ENCODE results near the gene NRIP1.

Gene NRIP1, protein sequence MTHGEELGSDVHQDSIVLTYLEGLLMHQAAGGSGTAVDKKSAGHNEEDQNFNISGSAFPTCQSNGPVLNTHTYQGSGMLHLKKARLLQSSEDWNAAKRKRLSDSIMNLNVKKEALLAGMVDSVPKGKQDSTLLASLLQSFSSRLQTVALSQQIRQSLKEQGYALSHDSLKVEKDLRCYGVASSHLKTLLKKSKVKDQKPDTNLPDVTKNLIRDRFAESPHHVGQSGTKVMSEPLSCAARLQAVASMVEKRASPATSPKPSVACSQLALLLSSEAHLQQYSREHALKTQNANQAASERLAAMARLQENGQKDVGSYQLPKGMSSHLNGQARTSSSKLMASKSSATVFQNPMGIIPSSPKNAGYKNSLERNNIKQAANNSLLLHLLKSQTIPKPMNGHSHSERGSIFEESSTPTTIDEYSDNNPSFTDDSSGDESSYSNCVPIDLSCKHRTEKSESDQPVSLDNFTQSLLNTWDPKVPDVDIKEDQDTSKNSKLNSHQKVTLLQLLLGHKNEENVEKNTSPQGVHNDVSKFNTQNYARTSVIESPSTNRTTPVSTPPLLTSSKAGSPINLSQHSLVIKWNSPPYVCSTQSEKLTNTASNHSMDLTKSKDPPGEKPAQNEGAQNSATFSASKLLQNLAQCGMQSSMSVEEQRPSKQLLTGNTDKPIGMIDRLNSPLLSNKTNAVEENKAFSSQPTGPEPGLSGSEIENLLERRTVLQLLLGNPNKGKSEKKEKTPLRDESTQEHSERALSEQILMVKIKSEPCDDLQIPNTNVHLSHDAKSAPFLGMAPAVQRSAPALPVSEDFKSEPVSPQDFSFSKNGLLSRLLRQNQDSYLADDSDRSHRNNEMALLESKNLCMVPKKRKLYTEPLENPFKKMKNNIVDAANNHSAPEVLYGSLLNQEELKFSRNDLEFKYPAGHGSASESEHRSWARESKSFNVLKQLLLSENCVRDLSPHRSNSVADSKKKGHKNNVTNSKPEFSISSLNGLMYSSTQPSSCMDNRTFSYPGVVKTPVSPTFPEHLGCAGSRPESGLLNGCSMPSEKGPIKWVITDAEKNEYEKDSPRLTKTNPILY (N-terminal part only)

GRCh38 chr21:15064576-15065391 lies at the start of gene NRIP1:
Gene NRIP1 (minus strand): TSS chr21:15065000. CDS start chr21:14968192, 96,808 bp downstream.
- no peak within 1 kb of the TSS for H3K27ac ChIP-seq (ENCODE audit: low read length)
- no peaks in the 10 kb centered on the region; the same call in 1 of the 2 replicates for H3K27me3 ChIP-seq (ENCODE audit: control insufficient read depth, insufficient read depth, low read length)
- no peaks in the 10 kb centered on the region for H3K9me3 ChIP-seq (ENCODE audit: control insufficient read depth, insufficient read depth, low read length)
- no CpG with 5 or more reads among the region's 116 CpGs for WGBS (ENCODE audit: insufficient coverage, insufficient read length)
- no peaks in the 10 kb centered on the region; the same call in 1 of the 2 replicates for H3K4me1 ChIP-seq (ENCODE audit: control insufficient read depth, insufficient read depth, low read length)
- H3K36me3 ChIP-seq (ENCODE audit: control insufficient read depth, insufficient read depth, low read length): no peaks in the 10 kb centered on the region
- no peak for DNase-seq (ENCODE audit: low read depth, low spot score)
- peak within 1 kb of the TSS; percentile 63 for H3K4me3 ChIP-seq (ENCODE audit: low read length)

DNA sequence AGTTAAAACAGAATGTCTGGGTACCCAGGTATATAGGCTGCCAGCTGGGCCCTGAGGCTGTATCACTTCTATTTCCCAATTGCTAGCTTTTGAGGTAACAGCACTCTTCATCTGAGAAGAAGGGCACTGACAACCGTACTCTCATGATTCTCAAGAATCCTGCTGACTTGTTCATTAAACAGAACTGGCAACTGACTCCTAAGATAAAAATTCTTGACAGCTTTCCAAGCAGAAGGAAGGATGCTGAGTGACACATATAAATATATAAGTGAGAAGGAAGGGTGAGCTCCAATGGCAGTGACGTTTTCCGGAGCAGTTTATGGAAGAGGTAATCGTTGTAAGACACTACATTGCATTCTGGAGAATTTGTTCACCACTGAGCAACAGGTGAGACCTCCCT lies 48.1 kb upstream of the NRIP1 start:
- Histone ChIP-seq H3K4me3 (ENCODE audit: low read length) (no peak overlapping the region), H3K4me1 (ENCODE audit: control insufficient read depth, insufficient read depth, low read length) (no peaks in the 10 kb centered on the region), H3K27ac (ENCODE audit: low read length) (no peak overlapping the region), H3K27me3 (ENCODE audit: control insufficient read depth, insufficient read depth, low read length) (no peaks in the 10 kb centered on the region), H3K36me3 (ENCODE audit: control insufficient read depth, insufficient read depth, low read length) (no peaks in the 10 kb centered on the region), H3K9me3 (ENCODE audit: control insufficient read depth, insufficient read depth, low read length) (no peaks in the 10 kb centered on the region)
- no CpG with 5 or more reads among the region's 4 CpGs for WGBS (ENCODE audit: insufficient coverage, insufficient read length)
- DNase-seq (ENCODE audit: low read depth, low spot score): no peak

DNA sequence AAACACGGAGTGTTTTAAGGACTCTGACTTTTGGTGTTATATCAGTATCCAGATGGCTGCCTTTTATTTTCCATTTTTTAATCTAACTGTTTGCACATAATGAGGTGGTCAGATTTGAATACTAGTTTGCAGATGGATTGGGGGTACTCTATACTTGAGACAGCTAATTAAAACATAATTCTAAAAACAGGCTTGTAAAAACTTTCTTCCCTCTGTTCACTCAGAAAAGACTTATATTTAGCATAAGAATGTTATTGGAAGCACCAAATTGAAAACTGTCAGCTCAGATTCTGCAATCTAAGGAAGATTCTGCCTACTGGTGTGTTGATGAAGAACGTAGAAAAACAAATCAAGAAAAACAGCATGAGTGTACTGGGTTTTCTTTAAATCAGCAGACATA lies 44.0 kb upstream of the NRIP1 start:
- H3K27ac ChIP-seq (ENCODE audit: low read length): no peak overlapping the region
- H3K4me3 ChIP-seq (ENCODE audit: low read length): no peak overlapping the region
- no peaks in the 10 kb centered on the region for H3K4me1 ChIP-seq (ENCODE audit: control insufficient read depth, insufficient read depth, low read length)
- no peaks in the 10 kb centered on the region for H3K27me3 ChIP-seq (ENCODE audit: control insufficient read depth, insufficient read depth, low read length)
- DNase-seq (ENCODE audit: low read depth, low spot score): no peak
- no peaks in the 10 kb centered on the region for H3K36me3 ChIP-seq (ENCODE audit: control insufficient read depth, insufficient read depth, low read length)
- H3K9me3 ChIP-seq (ENCODE audit: control insufficient read depth, insufficient read depth, low read length): no peaks in the 10 kb centered on the region
- WGBS (ENCODE audit: insufficient coverage, insufficient read length): no CpG with 5 or more reads among the region's 2 CpGs

DNA sequence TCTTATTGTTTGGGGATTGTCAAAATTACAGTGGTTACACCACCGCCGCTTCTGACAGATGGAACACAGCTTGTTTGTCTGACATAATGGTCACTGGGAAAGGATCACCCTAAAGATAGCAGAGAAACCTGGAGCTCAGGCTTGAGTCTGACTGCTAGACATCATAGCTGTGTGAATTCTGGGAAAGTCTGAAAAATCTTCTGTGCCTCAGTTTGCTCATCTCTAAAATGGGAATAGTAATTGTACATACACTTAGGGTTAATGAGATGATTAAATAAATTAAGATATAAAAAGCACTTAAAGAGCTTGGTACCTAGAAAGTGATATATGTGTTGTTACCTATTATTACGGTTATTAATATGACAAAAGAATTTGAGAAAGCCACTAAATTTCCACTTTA lies 39.7 kb upstream of the NRIP1 start:
- Histone ChIP-seq H3K4me1 (ENCODE audit: control insufficient read depth, insufficient read depth, low read length) (no peaks in the 10 kb centered on the region), H3K27me3 (ENCODE audit: control insufficient read depth, insufficient read depth, low read length) (no peaks in the 10 kb centered on the region), H3K9me3 (ENCODE audit: control insufficient read depth, insufficient read depth, low read length) (no peaks in the 10 kb centered on the region), H3K4me3 (ENCODE audit: low read length) (no peak overlapping the region), H3K27ac (ENCODE audit: low read length) (no peak overlapping the region), H3K36me3 (ENCODE audit: control insufficient read depth, insufficient read depth, low read length) (no peaks in the 10 kb centered on the region)
- WGBS (ENCODE audit: insufficient coverage, insufficient read length): no CpG with 5 or more reads among the region's 3 CpGs
- DNase-seq (ENCODE audit: low read depth, low spot score): no peak

DNA sequence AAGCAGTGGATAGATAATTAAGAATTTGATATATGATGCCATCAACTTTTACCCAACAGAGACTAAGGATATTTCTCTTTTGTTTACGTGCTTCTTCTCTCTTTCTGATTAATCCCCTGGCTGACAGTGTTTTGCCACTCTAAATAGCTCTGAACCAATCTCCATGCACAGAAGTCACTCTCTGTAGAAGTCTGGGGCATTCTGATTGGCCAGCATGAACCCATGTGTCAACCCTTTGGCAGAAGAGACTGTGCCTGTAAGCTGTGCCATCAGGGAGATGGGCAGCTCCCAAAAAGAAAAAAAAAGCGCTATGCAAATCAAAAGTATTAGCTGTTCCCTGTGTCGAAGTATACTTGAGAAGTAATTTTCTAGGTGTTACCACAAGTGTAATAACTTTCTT lies 34.1 kb upstream of the NRIP1 start:
- no peaks in the 10 kb centered on the region for H3K4me1 ChIP-seq (ENCODE audit: control insufficient read depth, insufficient read depth, low read length)
- no peaks in the 10 kb centered on the region for H3K9me3 ChIP-seq (ENCODE audit: control insufficient read depth, insufficient read depth, low read length)
- H3K4me3 ChIP-seq (ENCODE audit: low read length): no peak overlapping the region
- no CpG with 5 or more reads among the region's 3 CpGs for WGBS (ENCODE audit: insufficient coverage, insufficient read length)
- H3K36me3 ChIP-seq (ENCODE audit: control insufficient read depth, insufficient read depth, low read length): no peaks in the 10 kb centered on the region
- no peak overlapping the region for H3K27ac ChIP-seq (ENCODE audit: low read length)
- no peaks in the 10 kb centered on the region for H3K27me3 ChIP-seq (ENCODE audit: control insufficient read depth, insufficient read depth, low read length)
- DNase-seq (ENCODE audit: low read depth, low spot score): no peak

DNA sequence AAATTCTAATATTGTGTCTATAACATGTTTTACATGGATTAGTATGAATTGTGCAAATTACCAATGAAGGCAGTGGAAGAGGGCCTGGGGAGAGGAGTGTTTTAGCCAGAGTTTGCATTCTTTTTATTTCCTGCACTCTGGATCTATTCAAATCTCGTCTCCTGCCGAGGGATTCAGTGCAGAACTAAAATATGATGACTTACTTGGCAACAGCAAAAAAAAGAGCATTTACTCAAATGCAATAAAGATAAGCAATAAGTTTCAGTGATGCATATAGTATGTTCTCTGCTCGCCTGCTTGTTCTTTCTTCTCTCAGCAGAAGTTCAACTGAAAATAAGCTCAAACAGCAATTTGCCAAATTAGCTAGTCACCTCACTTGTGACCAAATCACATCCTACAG lies 33.4 kb upstream of the NRIP1 start:
- WGBS (ENCODE audit: insufficient coverage, insufficient read length): no CpG with 5 or more reads among the region's 3 CpGs
- no peaks in the 10 kb centered on the region for H3K9me3 ChIP-seq (ENCODE audit: control insufficient read depth, insufficient read depth, low read length)
- no peak for DNase-seq (ENCODE audit: low read depth, low spot score)

DNA sequence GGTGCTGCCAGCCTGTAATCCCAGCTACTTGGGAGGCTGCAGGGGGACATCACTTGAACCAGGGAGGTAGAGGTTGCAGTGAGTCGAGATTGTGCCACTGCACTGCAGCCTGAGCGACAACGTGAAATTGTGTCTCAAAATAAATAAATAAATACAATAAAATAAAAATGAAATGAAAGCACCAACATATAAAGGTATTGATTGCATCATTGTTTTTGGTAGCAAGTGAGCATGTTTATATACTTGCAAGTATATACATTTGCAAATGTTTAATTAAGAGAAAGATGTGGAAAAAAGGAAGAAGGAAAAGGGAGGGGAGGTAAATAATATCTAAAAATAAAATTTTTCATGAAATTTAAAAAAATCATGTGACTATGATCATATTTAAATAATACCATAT lies 32.8 kb upstream of the NRIP1 start:
- no peaks in the 10 kb centered on the region for H3K4me1 ChIP-seq (ENCODE audit: control insufficient read depth, insufficient read depth, low read length)
- no peak overlapping the region for H3K4me3 ChIP-seq (ENCODE audit: low read length)
- H3K36me3 ChIP-seq (ENCODE audit: control insufficient read depth, insufficient read depth, low read length): no peaks in the 10 kb centered on the region
- no peak overlapping the region for H3K27ac ChIP-seq (ENCODE audit: low read length)
- no peaks in the 10 kb centered on the region for H3K9me3 ChIP-seq (ENCODE audit: control insufficient read depth, insufficient read depth, low read length)
- DNase-seq (ENCODE audit: low read depth, low spot score): no peak
- H3K27me3 ChIP-seq (ENCODE audit: control insufficient read depth, insufficient read depth, low read length): no peaks in the 10 kb centered on the region
- no CpG with 5 or more reads among the region's 3 CpGs for WGBS (ENCODE audit: insufficient coverage, insufficient read length)

More for the DNA sequence above, 33.4 kb upstream of the NRIP1 start:
- no peak overlapping the region for H3K27ac ChIP-seq (ENCODE audit: low read length)
- no peaks in the 10 kb centered on the region for H3K4me1 ChIP-seq (ENCODE audit: control insufficient read depth, insufficient read depth, low read length)
- H3K4me3 ChIP-seq (ENCODE audit: low read length): no peak overlapping the region
- no peaks in the 10 kb centered on the region for H3K27me3 ChIP-seq (ENCODE audit: control insufficient read depth, insufficient read depth, low read length)
- no peaks in the 10 kb centered on the region for H3K36me3 ChIP-seq (ENCODE audit: control insufficient read depth, insufficient read depth, low read length)

DNA sequence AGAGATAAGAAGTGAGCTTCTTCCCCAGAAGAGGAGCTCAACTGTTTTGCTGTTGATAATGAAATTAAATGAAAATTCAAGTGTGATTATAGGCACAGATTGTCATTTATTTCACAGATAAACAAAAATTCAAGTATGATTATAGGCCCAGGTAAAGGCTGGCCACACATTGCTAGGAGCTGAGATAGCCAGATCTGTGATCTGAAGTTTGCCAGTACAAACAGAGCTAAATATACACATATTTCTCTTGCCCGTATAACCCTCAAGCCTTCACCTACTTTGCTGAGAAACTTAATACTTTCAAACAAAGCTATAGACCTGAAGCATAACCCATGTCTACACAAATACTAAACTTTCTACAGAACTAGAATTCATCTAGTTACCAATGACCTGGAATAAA lies 31.3 kb upstream of the NRIP1 start:
- Histone ChIP-seq H3K27me3 (ENCODE audit: control insufficient read depth, insufficient read depth, low read length) (no peaks in the 10 kb centered on the region), H3K4me3 (ENCODE audit: low read length) (no peak overlapping the region), H3K4me1 (ENCODE audit: control insufficient read depth, insufficient read depth, low read length) (no peaks in the 10 kb centered on the region), H3K9me3 (ENCODE audit: control insufficient read depth, insufficient read depth, low read length) (no peaks in the 10 kb centered on the region), H3K36me3 (ENCODE audit: control insufficient read depth, insufficient read depth, low read length) (no peaks in the 10 kb centered on the region), H3K27ac (ENCODE audit: low read length) (no peak overlapping the region)
- WGBS (ENCODE audit: insufficient coverage, insufficient read length): no CpG with 5 or more reads among the region's 1 CpG
- DNase-seq (ENCODE audit: low read depth, low spot score): no peak

GRCh38 chr21:15095326-15095725 lies 30.5 kb upstream of the NRIP1 start:
- Histone ChIP-seq H3K9me3 (ENCODE audit: control insufficient read depth, insufficient read depth, low read length) (no peaks in the 10 kb centered on the region), H3K4me1 (ENCODE audit: control insufficient read depth, insufficient read depth, low read length) (no peaks in the 10 kb centered on the region), H3K36me3 (ENCODE audit: control insufficient read depth, insufficient read depth, low read length) (no peaks in the 10 kb centered on the region), H3K27me3 (ENCODE audit: control insufficient read depth, insufficient read depth, low read length) (no peaks in the 10 kb centered on the region), H3K4me3 (ENCODE audit: low read length) (no peak overlapping the region), H3K27ac (ENCODE audit: low read length) (no peak overlapping the region)
- WGBS (ENCODE audit: insufficient coverage, insufficient read length): no CpG with 5 or more reads among the region's 1 CpG
- no peak for DNase-seq (ENCODE audit: low read depth, low spot score)

DNA sequence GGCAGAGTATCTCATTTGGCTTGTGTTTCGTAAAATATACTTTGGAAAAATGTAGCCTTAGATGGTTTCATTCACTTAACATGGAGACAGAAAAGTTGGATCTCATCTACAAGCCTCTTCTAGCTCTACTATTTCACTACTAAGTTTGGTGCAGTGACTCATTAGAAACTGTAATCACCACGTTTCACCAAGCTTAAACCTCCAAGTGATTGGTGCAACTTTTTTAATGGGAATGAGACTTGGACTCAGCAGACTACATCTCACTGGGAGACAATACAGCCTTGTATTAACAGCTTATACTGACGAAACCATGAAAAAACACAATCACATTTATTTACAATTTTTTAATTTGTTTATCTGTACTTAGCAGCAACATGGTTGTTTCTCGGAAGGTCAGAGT lies 29.9 kb upstream of the NRIP1 start:
- Histone ChIP-seq H3K36me3 (ENCODE audit: control insufficient read depth, insufficient read depth, low read length) (no peaks in the 10 kb centered on the region), H3K4me1 (ENCODE audit: control insufficient read depth, insufficient read depth, low read length) (no peaks in the 10 kb centered on the region), H3K27me3 (ENCODE audit: control insufficient read depth, insufficient read depth, low read length) (no peaks in the 10 kb centered on the region), H3K4me3 (ENCODE audit: low read length) (no peak overlapping the region), H3K27ac (ENCODE audit: low read length) (no peak overlapping the region), H3K9me3 (ENCODE audit: control insufficient read depth, insufficient read depth, low read length) (no peaks in the 10 kb centered on the region)
- no peak for DNase-seq (ENCODE audit: low read depth, low spot score)
- no CpG with 5 or more reads among the region's 4 CpGs for WGBS (ENCODE audit: insufficient coverage, insufficient read length)

Measured in iPS DF 6.9 (cell line).